Bronchial epithelial cell (primary cell): Measurements from ENCODE around the gene FRMD3. TPM values are rescaled to one million over a fixed set of nuclear protein-coding genes. Genes with fewer than 3 reads are reported as not detected.

Source experiments
- DNase-seq: peaks from one replicate; pipeline ENCODE4 v3.0.0-alpha.2; 2010; ENCODE audit warnings: low read depth
- FAIRE-seq: peaks from 2 replicates; lab custom pipeline; 2011; peaks lifted over from hg19 to GRCh38; lab: Jason Lieb, UNC
- H3K27me3 ChIP-seq: 2 replicates; pipeline ENCODE4 v1.5.1; 2011; ENCODE audit warnings: low read length; ENCODE audit not compliant: control insufficient read depth, insufficient read depth
- H3K36me3 ChIP-seq: 2 replicates; pipeline ENCODE4 v1.5.1; 2011; ENCODE audit warnings: low read length; ENCODE audit not compliant: control insufficient read depth, insufficient read depth
- H3K4me3 ChIP-seq: 2 replicates; pipeline ENCODE4 v1.5.1; 2011; ENCODE audit warnings: mild to moderate bottlenecking, low read depth, low read length, control low read depth
- CTCF ChIP-seq: IDR thresholded peaks from 2 replicates; pipeline ENCODE4 v1.5.1; 2011; ENCODE audit warnings: mild to moderate bottlenecking, moderate library complexity, low read length, control low read depth, inconsistent platforms; ENCODE audit not compliant: insufficient read depth, severe bottlenecking
- total RNA-seq: library from RNA; depleted of rRNA; stranded (reverse); fragments of >200 nt; gene quantifications from 2 replicates; pipeline ENCODE4 v1.2.1, GENCODE V29; 2014

FRMD3 gene
- total RNA-seq, 1 donor from 2014 or later: under 0.01 TPM

DNA sequence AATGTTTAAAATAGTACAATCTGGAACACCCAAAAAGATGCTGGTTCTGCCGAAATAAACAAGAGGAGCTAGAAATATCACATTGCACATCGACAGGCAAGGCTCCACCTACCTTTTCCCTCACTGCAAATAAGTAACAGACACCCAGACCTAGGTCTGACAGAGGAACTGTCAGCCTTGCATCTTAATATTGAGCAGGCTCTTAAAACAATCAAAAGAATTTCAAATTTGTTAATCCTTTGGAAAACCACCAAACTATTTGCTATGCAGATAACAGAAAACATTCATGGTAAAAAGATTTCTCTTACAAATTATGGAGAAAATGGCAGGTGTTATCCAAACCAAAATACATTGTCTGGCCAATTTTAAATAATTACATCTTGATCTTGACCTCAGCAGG lies 71.3 kb downstream of the FRMD3 start:
- no peak for DNase-seq
- no peaks in the 10 kb centered on the region for H3K27me3 ChIP-seq
- no peak overlapping the region for H3K4me3 ChIP-seq
- H3K36me3 ChIP-seq: no peaks in the 10 kb centered on the region
- no peak for TF ChIP-seq CTCF
- no peak for FAIRE-seq

GRCh38 chr9:83466351-83466750 lies 71.8 kb downstream of the FRMD3 start:
- Histone ChIP-seq H3K36me3 (no peaks in the 10 kb centered on the region), H3K4me3 (no peak overlapping the region), H3K27me3 (no peaks in the 10 kb centered on the region)
- no peak for FAIRE-seq
- no peak for TF ChIP-seq CTCF
- DNase-seq: no peak

GRCh38 chr9:83459830-83460229 lies 78.4 kb downstream of the FRMD3 start:
- DNase-seq (no peak), FAIRE-seq (no peak)
- Histone ChIP-seq H3K4me3 (no peak overlapping the region), H3K27me3 (no peaks in the 10 kb centered on the region), H3K36me3 (no peaks in the 10 kb centered on the region)
- TF ChIP-seq CTCF: no peak

GRCh38 chr9:83458530-83458929 lies 79.7 kb downstream of the FRMD3 start:
- H3K4me3 ChIP-seq: no peak overlapping the region
- DNase-seq (no peak), FAIRE-seq (no peak)
- no peak for TF ChIP-seq CTCF
- no peaks in the 10 kb centered on the region for H3K36me3 ChIP-seq
- H3K27me3 ChIP-seq: no peaks in the 10 kb centered on the region

DNA sequence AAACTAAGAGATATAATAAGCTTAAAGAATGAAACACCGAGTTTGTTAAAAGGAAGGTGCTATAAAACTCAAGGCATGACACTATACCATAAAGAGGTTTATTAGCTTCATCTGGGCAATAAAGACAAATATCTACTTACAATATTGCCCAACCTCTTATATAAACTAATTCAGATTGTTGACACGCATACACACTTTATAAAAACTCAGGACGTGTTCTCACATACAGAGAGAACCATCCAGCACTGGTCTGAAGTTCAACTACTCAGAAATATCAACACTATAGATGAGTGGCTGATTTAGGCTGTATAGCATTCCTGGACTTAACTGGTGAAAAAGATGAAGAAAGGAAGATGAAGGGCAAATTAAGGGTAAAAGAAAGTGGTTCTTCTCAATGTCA lies 81.2 kb downstream of the FRMD3 start:
- Histone ChIP-seq H3K27me3 (no peaks in the 10 kb centered on the region), H3K36me3 (no peaks in the 10 kb centered on the region), H3K4me3 (no peak overlapping the region)
- DNase-seq: no peak
- no peak for FAIRE-seq
- no peak for TF ChIP-seq CTCF

DNA sequence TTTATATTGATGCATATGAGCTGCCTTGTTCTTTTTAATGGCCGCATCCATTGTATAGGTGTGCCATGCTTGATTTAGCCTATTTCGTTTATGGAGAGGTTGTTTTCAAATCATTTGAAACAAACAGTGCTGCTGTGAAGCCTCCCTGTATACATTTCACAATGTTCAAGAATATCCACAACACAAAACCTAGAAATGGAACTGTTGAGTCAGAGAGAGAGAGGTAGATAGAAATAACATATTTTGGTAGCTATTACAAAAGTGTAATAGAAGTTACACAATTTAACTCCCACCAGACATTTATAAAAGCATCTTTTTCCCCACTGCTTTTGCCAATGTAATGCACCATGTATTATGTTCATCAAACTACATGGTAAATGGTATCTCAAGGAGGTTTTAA lies 82.0 kb downstream of the FRMD3 start:
- no peak for FAIRE-seq
- H3K36me3 ChIP-seq: no peaks in the 10 kb centered on the region
- no peak overlapping the region for H3K4me3 ChIP-seq
- H3K27me3 ChIP-seq: no peaks in the 10 kb centered on the region
- TF ChIP-seq CTCF: no peak
- DNase-seq: no peak
